HT1080 (cell line): ENCODE data around the gene HEATR9. TPM values are rescaled to one million over a fixed set of nuclear protein-coding genes. Genes with fewer than 3 reads are reported as not detected.
"Not testable (repeated sequence)": the region's sequence is repeated elsewhere in the genome, so short reads cannot be mapped to it uniquely, and the experiment has no call there.

Experiments
- DNase-seq: peaks from one replicate; pipeline ENCODE4 v3.0.0-alpha.2; 2015; ENCODE audit warnings: low read depth
- polyA plus RNA-seq, 2 experiments: library from polyadenylated mRNA; depleted of rRNA; stranded (reverse); fragments of >200 nt; gene quantifications; 2 replicates each; pipeline ENCODE4 v1.2.3, GENCODE V29; 2015
- total RNA-seq: library from RNA; depleted of rRNA; stranded (reverse); fragments of >200 nt; shearing (Covaris generic); gene quantifications from 2 replicates; pipeline ENCODE4 v1.2.3, GENCODE V29; 2014; rRNA removed

HEATR9 gene, protein sequence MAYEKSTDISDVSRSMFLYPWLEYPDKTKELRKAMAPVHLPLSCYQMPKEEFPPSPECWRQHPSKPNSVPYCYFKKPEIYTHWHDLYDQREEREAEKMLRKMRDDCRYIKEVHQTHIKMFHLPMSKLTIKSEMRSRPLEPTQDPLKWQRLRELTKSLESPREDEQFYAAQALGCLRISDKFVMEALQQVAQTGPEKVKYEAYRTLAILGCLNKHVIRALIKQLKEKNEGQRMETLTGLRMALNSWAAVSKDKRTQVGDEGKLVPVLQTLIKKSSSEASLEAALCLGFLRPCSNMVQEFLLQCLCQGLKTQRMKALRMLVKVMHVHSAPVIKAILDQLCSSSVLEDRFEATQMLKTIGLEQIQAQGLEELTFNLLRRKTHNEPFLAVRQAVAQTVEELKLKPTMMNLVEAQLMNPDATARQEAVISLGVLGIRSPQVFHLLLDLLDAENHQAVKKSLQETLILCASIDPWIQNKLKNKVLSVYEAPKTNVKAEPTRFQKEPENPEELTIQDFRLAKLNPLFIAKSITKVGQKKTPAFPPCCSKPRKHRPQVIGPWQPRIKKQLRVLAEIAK
- total RNA-seq: not detected in 2 replicates
- not detected in 2 replicates for polyA plus RNA-seq (2015; cell fraction: cytosol; rRNA removed)
- not detected in 2 replicates for polyA plus RNA-seq (2015; cell fraction: nucleus; rRNA removed)

DNA sequence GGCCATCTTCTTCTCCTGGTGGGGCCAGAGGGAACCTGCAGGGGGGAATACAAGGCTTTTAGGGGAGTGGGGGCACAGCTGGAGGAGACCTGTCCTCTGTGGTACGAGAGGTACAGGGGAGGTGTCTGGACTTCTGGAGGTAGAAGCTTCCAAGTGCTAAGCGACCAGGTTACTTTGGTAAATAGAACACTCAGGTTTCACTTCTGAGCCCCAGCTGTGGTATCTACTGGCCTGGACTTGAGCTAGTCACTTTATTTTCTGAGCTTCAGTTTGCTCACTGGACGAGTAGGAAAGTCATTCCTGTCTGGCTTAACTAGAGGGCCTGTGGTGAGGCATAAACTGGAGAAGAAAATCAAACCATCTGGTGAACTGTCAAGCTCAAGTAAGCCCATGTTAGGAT is at the start of gene HEATR9:
Gene HEATR9 (minus strand): TSS at position 155 of the 400 bp plus-strand sequence. CDS start 149 bp downstream, at position 6.
- DNase-seq: no peak

DNA sequence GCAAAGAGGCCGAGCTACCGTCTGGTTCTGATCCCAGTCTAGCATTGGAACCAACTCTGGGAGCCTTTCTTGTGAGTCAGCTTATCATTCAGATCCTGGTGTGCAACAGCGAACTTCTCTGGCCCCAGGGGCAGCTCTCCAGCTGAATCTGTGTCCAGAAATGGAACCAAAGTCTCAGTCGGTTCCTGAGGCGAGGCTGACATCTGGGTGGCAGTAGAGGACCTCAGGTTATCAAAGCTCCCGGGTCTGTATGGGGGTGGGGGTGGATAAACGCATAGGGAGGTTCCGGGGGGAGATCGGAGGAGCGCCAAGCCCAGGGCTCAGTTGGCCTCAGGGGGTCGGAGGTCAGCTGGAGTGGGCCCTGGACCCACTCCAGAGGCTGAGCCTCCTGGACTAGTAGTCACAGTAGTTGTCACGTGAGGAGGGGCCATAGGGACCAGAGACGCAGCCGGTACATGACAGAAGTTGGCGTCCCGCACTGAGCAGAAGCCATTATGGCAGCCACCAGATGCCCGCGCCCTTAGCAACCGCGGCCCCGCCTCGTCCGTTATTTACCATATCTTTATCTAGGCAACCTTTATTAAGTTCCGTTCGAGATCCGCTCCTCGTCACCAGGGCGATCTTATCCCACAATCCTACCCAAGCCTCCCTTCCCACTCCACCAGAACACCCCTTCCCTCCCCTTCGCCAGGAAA is 49.0 kb upstream of the HEATR9 start:
- no peak for DNase-seq

DNA sequence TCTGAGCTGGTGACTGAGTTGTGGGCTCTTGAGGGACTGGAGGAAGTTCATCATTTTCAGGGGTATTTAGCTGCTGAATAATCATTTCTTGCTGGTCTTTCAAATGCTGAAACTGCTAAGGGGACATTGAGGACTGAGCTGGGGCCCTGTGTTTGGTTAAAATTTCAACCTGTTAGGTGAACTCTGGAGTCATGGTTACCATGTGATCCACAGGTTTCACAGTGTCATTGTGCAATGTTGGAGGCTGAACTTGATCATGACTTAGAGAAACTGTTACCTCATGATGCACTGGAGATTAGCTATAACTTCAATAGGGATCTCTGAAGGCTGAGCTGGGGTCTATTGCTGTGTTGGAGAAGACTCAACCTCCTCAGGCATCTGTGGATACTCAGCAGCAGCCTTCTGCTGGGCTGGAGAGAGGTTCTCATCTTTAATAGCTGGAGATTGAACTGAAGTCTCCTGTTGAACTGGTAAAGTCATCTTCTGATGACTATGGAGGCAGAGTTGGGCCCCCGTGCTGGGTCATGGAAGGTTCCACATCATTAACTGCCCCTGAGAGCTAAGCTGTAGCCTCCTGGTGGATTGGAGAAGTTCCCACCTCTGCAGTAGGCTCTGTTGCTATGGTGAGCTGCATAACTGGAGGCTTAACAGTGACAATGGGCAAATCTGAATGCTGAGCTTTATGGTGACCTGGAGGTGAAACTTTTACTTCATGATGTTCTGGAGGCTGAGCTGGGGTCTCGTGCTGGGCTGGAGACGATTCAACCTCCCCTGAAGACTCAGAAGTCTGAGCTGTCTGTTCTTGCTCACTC is 46.7 kb upstream of the HEATR9 start:
- no peak for DNase-seq

DNA sequence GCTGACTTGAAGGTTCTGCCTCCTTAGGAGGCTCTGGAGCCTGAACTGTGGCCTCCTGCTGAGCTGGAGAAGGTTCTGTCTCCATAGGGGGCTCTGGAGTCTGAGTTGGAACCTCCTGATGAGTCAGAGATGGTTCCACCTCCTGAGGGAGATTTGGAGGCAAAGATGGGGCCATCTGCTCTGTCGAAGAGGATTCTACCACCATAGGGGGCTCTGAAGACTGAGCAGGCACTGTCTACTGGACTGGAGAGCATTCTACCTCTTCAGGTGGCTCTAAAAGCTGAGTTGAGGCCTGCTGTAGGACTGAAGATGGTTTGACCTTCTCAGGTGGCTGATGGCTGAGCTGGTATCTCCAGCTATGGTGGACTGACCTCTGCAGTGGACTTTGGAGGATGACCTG is 45.7 kb upstream of the HEATR9 start:
- DNase-seq: no peak

DNA sequence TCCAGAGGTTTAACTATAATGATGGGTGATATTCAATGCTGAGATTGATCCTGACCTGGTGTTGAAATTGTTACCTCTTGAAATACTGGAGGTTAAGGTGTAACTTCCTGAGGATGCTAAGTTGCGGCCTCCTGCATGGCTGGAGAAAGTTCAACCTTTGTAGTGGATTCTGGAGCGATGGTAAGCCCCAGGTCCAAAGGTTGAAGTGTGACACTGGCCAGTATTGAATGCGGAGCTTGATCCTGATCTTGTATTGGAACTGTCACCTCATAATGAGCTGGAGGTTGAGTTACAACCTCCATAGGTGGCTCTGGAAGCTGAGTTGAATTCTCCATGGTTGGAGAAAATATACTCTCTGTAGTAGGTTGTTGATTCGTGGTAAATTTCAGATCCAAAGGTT is 44.9 kb upstream of the HEATR9 start:
- DNase-seq: no peak

DNA sequence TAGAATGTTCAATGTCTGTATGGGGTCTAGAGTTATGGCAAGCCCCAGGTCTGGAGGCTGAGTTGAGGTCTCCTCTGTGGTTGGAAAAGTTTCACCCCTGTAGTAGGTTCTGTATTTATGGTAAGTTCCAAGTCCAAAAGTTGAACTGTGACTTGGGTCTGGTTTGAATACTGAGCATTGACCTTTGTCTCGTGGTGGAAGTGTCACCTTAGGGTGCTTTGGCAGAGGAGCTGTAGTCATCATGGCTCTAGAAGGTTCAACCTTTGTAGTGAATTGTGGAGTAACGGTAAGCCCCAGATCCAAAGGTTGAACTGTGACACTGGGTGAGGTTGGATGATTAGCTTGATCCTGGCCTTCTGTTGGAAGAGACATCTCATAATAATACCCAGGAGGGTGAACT is 44.3 kb upstream of the HEATR9 start:
- DNase-seq: no peak

DNA sequence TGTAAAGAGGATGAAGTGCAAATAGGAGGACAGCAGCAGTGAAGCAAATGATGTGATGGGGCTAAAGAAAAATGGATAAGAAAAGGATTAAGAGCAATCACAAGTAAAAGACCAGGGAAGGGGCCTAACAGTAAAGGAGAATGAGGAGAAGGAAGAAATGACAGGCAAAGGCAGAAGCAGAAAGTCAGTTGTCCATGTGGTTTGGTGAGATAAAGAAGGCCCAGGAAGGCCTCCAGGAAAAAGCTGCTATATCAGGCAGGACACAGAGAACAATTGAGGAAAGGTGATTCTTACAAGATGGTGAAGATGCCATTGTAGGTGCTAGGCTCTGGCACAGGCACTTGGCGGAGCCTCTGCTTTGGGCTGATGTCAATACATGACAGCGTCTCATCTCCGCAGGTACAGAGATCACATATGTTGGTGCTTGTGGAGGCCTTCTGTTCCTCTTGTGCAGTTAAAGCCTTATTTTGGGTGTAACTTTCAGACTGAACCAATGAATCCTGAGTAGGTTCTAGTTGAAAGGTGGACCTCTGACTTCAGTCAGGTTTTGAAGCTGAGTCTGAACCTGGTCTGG is 43.7 kb upstream of the HEATR9 start:
- DNase-seq: no peak

DNA sequence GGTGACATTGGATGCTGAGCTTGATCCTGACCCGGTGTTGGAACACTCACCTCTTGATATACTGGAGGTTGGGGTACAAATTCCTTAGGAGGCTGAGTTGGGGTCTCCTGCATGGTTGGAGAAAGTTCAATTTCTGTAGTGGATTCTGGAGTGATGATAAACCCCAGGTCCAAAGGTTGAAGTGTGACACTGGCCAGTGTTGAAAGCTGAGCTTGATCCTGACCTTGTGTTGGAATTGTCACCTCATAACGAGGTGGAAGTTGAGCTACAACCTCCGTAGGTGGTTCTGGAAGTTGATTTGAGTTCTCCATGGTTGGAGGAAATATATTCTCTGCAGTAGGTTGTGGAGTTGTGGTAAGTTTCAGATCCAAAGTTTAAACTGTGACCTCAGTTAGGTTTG is 40.7 kb upstream of the HEATR9 start:
- no peak for DNase-seq

DNA sequence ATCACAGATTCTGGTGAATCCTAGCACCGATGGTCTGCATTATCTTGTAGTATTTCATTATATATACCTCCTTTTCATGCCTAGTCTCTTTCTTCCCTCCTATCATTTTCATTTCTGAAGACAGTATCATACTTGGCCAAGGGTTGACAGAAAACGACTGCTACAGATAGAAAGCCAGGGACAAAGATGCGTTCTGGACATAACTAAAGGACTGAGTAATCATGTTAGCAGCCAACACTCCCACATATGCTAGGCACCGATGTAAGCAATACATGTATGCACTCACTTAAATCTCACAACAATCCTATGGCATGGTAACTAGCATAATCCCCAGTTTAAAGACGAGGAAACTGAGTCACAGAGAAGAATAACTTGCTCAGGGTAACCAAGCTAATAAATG is 39.0 kb upstream of the HEATR9 start:
- DNase-seq: no peak

DNA sequence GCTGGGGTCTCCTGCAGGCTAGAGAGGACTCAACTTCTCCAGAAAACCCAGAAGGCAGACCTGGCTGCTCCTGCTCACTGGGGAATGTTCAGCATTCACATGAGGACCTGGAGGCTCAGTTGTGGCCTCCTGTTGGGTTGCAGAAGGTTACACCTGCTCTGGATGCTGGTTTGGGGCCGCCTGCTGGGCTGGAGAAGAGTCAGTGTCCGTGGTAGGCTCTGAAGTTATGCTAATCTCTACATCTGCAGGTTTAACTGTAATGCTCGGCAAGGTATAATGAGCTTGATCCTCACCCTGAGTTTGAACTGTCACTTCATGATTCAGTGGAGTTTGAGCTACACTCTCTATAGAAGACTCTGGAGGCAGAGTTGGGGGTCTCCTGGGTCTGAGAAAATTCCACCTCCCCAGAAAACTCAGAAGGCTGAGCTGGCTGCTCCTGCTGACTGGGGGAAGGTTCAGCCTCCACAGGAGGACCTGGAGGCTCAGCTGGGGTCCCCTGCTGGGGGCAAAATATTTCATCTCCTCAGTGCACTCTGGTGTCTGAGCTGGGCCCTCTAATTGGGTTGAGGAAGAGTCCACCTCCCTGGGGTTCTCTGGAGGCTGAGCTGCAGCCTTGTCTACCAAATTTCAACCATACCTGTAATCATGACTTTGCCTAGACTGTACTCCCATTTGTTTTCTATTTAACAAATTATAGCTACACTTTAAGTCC is 38.4 kb upstream of the HEATR9 start:
- DNase-seq: no peak

DNA sequence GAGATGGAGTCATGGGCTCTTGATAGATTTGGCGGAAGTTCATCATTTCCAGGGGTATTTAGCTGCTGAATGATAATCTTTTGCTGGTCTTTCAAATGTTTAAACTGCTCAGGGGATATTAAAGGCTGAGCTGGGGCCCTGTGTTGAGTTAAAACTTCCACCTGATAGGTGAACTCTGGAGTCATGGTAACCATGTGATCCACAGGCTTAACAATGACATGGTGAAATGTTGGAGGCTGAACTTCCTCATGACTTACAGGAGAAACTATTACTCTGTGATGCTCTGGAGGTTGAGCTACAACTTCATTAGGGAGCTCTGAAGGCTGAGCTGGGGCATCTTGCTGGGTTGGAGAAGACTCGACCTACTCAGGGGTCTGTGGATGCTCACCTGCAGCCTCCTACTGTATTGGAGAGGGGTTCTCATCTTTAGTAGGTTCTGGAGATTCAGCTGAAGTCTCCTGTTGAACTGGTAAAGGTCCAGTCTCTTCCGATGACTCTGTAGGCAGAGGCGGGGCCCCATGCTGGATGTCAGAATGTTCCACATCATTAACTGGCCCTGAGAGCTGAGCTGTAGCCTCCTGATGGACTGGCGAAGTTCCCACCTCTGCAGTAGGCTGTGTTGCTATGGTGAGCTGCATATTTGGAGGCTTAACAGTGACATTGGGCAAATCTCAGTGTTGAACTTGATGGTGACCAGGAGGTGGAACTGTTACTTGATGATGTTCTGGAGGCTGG is 37.7 kb upstream of the HEATR9 start:
- no peak for DNase-seq

DNA sequence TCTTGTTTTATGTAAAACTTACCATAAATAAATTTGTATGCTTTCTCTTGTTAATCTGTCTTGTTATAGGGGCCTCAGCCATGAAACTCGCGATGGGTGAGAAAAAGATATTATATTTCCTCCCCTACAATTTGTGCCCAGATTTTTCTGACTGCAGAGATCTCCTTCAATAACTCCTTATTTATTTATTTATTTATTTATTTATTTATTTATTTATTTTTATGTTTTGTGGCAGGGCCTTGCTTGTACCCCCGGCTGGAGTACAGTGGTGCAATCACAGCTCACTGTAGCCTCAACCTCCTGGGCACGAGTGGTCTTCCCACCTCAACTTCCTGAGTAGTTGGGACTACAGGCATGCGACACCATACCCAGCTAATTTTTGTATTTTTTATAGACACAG is 34.8 kb upstream of the HEATR9 start:
- no peak for DNase-seq

DNA sequence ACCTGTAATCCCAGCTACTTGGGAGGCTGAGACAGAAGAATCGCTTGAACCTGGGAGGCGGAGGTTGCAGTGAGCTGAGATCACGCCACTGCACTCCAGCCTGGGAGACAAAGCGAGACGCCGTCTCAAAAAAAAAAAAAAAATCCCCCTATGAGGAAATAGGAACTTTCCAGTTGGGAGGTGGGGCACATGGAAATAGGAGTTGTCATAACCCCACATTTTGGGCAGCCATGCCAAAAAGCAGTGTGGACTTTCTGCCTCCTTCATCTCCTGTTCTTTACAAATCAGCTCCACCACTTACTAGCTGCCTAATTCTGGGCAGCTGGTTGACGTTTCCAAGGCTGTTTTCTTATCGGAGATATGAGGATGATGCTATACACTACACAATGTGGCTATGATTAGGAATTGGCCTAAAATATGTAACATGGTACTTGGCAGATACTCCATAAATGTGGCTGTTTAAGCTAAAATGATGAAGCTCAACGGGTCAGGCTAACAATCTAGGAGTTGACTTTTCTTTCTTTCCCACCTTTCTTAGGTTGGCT is 33.0 kb upstream of the HEATR9 start:
- DNase-seq: no peak

DNA sequence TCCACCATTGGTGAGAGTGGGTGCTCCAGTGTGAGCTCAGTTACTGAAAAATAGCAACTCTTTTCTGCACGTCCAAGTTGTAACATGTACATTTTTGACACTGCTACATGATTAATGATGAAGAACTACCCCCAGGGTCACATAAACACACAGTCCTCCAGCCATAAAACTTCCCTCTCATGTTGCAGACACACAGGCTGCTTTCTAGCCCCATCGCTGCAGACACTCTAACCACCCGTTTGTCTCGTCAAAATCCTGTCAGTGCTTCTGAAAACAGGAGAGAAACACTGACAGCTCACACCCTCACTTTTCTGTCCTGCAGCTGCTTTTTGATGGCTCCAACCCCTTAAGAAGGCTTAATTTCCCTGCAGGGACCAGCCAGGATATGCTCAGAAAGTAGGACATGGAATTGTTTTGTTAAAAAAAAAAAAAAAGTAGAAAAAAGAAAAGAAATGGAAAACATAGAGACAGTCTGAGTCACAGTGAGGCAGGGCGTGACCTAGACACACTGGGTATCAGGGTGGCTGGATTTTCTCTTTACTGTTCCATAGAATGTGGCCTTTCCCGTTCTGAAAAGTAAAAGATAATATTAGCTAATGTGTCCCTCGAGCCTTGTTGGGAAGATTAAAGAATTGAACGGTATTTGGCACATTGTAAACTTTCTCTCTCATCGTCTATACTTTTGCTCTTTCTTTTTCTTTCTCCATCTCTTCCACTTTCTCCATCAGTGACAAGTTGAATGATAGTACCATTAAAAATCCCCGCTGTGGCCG is 32.2 kb upstream of the HEATR9 start:
- peak; percentile 47 for DNase-seq

DNA sequence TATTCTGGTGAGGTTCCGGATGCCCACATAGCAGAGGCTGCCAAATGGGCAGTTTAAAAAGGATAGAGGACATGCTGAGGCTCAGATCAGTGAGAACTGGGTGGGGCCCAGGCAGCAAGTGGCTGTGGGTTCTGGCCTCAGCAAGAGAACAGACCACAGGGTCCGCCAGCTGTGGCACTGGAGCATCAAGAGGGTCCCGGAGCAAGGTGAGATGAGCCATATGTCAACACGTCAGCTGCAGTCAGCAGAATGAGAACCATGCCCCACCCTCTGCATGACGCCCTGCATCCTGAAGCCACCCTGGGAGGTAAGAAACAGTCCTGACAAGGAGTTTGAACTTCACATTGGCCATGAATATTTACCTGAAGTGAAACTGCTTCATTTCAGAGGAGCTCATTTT is 31.6 kb upstream of the HEATR9 start:
- DNase-seq: no peak

DNA sequence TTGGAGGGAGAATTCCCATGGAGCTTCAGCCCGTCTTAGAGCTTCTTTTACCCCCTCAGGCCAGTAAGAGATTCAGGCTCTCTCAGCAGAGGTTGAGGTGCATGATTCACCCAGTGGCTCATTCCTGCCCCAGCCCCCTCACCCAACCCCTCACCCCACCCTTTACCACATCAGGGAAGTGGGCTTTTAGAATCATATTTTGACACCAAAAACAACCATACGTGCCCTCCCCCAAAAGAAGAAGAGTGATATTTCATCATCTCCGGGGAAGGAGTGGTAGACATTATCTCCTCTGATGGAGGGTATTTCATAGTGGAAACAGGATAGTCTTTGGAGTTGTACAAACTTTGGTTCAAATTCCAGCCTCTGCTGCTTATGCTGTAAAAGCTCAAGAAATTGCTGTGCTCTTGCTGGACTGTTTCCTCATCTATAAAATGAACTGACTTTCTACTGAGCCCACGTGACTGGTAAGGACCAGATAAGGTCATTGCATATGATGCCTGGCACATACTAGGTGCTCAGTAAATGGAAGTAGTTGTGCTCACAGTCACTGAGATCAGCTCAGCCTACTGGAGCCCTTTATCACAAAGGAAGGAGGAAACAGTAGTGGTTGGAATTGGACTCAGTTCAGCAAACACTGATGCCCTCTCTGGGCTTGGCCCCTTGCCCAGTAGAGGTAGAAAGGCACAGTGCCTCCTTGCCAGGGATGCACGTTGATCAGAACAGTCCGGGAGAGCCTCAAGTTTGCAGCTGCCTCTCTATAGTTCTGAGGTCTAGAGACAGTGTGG is 29.8 kb upstream of the HEATR9 start:
- DNase-seq: peak; percentile 56

DNA sequence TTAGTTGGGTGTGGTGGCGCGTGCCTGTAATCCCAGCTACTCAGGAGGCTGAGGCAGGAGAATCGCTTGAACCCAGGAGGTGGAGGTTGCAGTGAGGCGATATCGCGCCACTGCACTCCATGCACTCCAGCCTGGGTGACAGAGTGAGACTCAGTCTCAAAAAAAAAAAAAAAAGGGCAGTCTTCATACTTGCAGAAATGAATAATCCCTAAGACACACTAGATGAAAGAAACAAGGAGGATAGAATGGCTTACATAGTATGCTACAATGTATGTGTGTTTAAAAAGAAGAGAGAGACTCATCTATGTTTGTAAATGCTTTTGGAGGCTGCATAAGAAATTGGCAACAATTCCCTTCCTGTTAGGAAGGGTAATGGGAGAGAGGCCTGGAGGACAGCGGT is 29.1 kb upstream of the HEATR9 start:
- not testable (repeated sequence) for DNase-seq
